GM04503 (cell line): ENCODE measurements around the gene WNK2.
"Not testable (repeated sequence)": the region's sequence is repeated elsewhere in the genome, so short reads cannot be mapped to it uniquely, and the experiment has no call there.

Source experiments
- DNase-seq: peaks from one replicate; pipeline ENCODE4 v3.0.0-alpha.2; 2012; ENCODE audit warnings: low read depth

The WNK2 gene

GRCh38 chr9:93183663-93184431, at the start of gene WNK2:
Gene WNK2 (plus strand): TSS chr9:93184139. CDS start chr9:93184930, 791 bp downstream.
- no peak for DNase-seq

- no peak for DNase-seq
Observed at GRCh38 chr9:93134740-93135444, 49.0 kb upstream of the WNK2 start.

- no peak for DNase-seq
Observed at GRCh38 chr9:93136011-93136440, 47.9 kb upstream of the WNK2 start.

GRCh38 chr9:93137362-93137761, 46.6 kb upstream of the WNK2 start:
- no peak for DNase-seq

GRCh38 chr9:93138171-93138764, 45.7 kb upstream of the WNK2 start:
- no peak for DNase-seq

- no peak for DNase-seq
Observed at GRCh38 chr9:93139365-93140182, 44.4 kb upstream of the WNK2 start.

GRCh38 chr9:93141771-93142483, 42.0 kb upstream of the WNK2 start:
- no peak for DNase-seq

- DNase-seq: no peak
Observed at GRCh38 chr9:93143830-93144530, 40.0 kb upstream of the WNK2 start.

- DNase-seq: not testable (repeated sequence)
Observed at GRCh38 chr9:93146696-93147095, 37.2 kb upstream of the WNK2 start.

GRCh38 chr9:93147632-93148031, 36.3 kb upstream of the WNK2 start:
- DNase-seq: no peak

- DNase-seq: no peak
Observed at GRCh38 chr9:93148721-93149120, 35.2 kb upstream of the WNK2 start.

- no peak for DNase-seq
Observed at GRCh38 chr9:93149361-93149760, 34.6 kb upstream of the WNK2 start.

- DNase-seq: no peak
Observed at GRCh38 chr9:93151097-93151784, 32.7 kb upstream of the WNK2 start.

GRCh38 chr9:93154293-93154903, 29.5 kb upstream of the WNK2 start:
- DNase-seq: no peak

GRCh38 chr9:93155716-93156474, 28.0 kb upstream of the WNK2 start:
- no peak for DNase-seq

- no peak for DNase-seq
Observed at GRCh38 chr9:93156475-93157008, 27.4 kb upstream of the WNK2 start.

- DNase-seq: no peak
Observed at GRCh38 chr9:93159601-93160471, 24.1 kb upstream of the WNK2 start.
